GM21529 (cell line): ENCODE data around the gene TEDC2.
A peak's percentile ranks its signal among the peaks of the same experiment; 100 is the strongest.
"Not testable (repeated sequence)": the region's sequence is repeated elsewhere in the genome, so short reads cannot be mapped to it uniquely, and the experiment has no call there.

ENCODE experiments used
- ATAC-seq: cut with Tn5 transposase; IDR thresholded peaks from one replicate; pipeline ENCODE4 v1.9.1; 2021; ENCODE audit not compliant: unreplicated experiment

Gene TEDC2

DNA sequence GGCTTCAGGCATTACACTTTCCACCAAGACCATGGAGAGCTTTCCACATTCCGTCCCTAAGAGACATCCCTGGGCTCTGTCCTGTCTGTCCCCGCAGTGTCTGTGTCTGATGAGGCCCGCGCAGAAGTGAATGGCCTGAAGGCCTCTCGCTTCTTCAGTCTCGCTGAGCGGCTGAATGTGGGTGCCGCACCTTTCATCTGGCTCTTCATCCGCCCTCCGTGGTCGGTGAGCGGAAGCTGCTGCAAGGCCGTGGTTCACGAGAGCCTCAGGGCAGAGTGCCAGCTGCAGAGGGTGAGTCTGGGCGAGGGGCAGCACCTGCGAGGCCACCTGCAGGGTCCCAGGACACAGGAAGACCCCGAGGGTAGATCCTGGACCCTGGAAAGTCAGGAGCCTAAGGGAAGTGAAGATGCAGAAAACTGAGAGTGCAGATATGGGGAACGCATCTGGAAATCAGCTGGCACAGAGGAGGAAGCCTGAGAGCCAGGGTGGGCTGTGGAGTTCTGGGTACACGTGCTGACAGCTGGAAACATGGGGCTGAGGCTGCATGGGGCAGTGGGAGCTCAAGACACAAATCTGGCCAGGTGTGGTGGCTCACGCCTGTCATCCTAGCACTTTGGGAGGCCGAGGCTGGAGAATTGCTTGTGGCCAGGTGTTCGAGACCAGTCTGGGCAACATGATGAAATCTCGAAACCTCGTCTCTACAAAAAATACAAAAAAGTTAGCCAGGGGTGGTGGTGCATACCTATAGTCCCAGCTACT, 22.7 kb upstream of the TEDC2 start:
- no peak for ATAC-seq

DNA sequence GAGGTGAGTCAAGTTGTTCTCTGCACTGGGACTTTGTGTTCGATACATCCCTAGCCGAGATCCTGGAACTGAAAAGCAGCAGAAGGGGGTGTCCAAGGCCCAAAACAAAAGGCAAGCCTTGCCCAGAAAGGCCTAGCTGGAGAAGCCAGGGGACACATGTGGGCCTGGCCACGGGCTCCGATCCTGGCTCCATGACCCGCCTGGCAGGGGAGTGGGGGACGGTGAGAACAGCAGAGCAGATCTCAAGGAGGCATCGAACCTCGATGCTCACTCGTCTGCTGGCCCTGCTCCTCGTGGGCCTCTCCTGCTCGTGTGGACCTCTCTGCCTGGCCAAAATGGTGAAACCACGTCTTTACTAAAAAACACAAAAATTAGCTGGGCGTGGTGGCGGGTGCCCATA, 21.8 kb upstream of the TEDC2 start:
- no peak for ATAC-seq

DNA sequence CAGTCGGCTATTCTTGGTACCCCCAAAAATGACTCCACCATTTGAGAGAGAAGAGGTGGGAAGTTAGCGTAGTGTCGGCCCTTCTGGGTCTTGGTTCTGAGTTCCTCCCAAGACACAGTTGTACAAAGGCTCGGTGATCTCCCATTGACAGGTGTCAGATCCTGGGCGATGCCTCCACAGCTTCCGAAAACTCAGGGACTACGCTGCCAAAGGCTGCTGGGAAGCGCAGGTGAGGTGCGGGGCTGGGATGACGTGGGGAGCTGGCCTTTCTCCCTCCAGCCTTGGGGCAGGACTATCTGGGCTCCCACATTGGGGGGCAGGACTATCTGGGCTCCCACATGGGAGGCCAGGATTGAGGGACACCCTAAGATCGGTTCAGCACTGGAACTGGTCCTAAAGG, 20.3 kb upstream of the TEDC2 start:
- ATAC-seq: no peak

DNA sequence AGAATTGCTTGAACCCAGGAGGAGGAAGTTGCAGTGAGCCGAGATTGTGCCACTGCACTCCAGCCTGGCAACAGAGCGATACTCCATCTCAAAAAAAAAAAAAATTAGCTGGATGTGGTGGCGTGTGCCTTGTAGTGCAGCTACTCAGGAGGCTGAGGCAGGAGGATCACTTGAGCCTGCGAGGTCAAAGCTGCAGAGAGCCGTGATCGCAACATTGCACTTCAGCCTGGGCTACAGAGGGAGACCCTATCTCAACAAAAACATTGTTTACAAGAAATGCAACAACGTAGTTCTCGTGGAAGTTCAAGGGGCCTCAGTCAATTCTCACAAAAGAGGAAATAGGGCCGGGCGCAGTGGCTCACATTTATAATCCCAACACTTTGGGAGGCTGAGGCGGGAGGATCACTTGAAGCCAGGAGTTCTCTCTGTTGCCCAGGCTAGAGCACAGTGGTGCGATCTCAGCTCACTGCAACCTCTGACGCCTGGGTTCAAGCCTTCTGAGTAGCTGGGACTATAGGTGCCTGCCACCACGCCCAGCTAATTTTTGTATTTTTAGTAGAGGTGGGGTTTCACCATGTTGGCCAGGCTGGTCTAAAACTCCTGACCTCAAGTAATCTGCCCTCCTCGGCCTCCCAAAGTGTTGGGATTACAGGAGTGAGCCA, 18.6 kb upstream of the TEDC2 start:
- ATAC-seq: not testable (repeated sequence)

DNA sequence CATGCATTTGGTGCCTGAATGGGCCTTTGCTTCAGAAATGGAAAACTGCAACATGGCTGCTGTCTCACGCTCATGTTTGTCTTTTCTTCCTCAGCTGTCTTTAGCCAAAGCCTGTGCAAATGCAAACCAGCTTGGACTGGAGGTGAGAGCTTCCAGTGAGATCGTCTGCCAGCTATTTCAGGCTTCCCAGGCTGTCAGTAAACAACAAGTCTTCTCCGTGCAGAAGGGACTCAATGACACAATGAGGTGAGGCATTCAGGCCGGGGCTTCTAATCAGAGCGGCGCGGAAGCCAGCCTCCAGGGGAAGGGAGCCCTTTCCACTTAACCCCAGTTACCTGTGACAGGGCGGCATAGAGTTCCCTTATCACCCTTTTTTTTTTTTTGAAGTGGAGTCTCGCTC, 16.4 kb upstream of the TEDC2 start:
- no peak for ATAC-seq

DNA sequence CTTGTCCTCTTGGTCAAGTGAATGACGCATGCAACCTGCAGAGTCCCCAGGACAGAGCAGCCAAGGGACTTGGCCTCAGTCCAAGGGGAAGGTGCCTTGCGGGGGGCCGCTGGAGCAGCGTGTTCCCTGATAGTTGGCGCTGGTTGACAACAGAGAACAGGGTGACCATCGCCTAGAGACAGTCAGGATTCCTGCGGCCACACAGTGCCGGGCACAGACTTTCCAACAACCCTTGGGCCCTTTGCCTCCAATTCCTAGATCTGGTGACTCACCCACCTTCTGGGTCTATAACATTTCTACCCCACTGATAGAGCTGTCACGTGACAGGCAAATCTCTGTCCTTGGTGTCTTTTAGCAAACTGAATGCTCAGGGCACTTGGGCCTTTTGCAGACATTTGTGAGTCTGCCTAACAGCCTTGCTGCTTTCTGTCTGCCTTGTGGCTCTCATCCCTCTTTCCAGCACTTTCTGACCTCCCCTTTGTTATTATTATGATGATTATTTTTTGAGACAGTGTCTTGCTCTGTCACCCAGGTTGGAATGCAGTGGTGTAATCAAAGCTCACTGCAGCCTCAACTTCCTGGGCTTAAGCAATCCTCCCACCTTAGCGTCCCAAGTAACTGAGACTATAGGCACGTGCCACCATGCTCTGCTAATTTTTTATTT, 11.9 kb upstream of the TEDC2 start:
- ATAC-seq: no peak

DNA sequence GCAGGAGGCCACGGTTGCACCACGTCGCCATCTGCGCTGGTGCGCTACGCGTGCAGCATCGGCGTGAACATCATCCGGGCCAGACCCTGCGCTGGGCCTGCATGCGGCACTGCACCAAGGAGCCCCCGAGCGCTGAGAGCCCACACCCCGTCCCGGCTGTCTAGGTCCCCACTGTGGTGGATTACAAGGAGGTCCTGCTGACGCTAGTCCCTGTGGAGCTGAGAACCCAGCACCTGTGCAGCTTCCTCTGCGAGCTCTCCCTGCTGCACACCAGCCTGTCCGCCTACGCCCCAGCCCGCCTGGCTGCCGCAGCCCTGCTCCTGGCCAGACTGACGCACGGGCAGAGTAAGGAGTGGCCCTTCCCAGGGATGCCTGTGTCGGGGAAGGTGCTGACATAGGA, 10.8 kb upstream of the TEDC2 start:
- ATAC-seq: no peak

DNA sequence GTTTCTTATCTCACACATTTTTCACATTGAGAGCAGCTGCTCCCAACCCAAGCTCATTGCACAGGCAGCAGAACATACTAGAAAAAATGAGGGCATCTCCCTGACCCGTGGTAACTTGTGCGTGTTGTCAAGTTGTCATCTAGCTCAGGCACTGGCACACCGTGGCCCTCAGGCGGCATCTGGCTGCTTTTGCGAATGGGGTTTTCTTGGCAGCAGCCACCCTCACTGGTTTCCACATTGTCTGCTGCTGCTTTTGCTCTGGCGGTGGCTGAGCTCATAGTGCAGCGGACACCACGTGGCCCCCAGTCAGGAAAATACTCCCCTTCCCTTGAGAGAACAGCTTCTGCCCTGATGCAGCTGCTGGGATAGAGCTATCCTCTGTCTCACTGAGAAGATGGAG, 9.4 kb upstream of the TEDC2 start:
- no peak for ATAC-seq

DNA sequence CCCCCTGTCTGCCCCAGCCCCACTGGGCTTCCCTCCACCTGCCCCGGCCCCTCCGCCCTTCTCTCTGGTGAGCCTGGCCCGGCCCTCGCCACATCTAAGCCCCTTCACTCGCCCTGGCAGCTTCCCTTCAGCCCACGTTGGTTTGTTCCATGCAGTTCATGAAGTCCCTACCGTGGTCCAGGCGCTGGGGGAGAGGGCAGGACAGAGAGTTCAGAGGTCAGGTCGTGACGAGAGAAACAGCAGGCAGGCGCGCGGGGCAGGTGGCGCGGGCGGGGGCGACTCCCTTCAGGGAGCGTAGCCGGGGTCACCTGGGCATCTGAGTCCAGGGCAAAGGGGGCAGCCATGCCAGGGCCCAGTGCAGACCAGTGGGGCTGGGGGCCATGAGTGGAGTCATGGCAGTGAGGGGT, 8.9 kb upstream of the TEDC2 start:
- ATAC-seq: no peak

DNA sequence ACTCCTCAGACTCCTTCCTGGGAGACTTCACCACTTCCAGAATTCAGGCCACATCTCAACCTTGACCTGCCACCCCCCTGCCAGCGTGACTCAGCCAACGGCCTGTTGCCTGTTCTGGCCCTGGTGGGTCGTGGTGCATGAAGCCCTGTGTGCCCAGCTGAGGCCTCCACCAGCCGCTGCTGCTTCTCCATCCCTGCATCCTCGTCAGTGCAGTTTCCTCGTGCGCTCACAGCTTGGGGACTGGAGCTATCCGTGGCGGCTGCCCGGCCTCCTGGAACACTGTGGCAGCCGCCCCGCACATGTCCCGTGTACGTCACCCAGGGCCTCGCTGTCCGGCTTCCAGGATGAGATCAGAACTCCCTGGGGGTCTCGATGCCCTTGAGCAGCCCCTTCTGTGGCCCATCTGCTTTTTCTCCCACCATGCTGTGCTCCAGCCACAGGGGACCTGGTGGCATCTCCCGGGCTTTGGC, 8.0 kb upstream of the TEDC2 start:
- ATAC-seq: no peak

DNA sequence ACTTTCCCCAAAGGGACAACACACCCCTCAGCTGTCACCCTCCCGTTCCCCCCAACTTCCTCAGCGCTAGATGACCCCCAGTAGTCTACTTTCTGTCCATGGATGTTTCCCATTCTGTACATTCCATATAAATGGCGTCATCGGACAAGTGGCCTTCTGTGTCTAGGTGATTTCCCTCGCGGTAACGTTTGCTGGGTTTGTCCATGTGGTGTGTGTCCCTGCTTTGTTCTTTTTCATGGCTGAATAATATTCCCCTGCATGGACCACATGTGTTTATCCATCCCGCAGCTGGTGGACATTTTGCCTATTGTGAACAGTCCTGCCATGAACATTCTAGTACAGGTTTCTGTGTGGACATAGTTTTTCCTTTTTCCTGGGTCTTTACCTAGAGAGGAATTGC, 7.3 kb upstream of the TEDC2 start:
- ATAC-seq: no peak

DNA sequence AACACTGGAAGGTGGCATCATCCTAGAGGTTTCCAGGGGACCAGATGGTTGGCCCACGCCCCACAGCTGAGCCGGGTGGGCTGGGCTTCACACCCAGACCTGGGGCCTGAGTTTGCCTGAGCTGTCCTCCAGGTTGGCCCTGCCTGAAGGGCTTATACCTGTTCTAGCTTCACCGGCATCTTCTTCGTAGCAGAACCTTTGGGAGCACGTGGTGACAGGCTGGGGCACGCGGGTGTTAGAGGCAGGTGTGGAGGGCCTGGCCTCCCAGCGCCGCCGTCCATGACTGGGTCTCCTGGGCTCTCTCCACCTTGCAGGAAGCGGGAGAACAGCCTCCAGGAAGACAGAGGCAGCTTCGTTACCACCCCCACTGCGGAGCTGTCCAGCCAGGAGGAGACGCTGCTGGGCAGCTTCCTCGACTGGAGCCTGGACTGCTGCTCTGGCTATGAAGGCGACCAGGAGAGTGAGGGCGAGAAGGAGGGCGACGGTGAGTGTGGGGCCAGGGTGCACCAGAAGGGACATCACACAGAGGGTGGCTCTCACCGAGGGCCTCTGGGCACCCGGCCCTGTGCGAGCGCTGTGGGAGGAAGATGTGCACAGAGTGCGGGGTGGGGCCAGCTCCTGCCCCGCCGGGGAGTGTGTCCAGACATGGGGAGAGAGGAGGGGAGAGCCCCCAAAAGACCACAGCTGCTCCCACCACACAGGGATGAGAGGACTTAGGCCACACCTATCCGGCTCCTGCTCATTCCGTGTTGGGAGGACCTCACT, 4.6 kb upstream of the TEDC2 start:
- no peak for ATAC-seq

DNA sequence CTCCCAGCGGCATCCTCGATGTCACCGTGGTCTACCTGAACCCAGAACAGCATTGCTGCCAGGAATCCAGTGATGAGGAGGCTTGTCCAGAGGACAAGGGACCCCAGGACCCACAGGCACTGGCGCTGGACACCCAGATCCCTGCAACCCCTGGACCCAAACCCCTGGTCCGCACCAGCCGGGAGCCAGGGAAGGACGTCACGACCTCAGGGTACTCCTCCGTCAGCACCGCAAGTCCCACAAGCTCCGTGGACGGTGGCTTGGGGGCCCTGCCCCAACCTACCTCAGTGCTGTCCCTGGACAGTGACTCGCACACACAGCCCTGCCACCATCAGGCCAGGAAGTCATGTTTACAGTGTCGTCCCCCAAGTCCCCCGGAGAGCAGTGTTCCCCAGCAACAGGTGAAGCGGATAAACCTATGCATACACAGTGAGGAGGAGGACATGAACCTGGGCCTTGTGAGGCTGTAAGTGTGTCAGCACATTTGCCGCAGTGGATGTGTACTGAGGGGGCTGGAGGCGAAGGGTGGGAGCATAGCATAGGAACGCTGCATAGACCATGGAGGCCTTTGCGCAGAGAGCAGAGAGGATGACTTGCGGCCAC, 3.3 kb upstream of the TEDC2 start:
- ATAC-seq: no peak

DNA sequence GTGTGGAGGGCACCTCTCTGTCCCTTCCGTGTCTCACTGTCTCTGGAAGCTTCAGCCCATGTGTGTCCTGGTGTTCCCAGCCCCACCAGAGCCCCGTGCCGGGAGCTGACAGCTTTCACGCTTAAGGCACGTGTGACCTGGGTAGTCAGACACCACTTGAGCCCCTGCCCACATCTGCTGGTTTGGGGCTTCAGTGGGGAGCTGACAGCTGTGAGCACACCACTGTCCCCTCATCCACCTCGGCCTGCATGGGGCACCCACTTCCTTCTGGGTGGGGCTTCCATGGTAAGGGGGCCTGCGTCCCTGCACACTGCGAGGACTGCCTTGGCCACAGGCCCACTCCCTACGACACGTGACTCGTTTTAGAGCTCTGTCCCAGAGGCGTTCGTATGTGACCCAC, 2.6 kb upstream of the TEDC2 start:
- no peak for ATAC-seq

DNA sequence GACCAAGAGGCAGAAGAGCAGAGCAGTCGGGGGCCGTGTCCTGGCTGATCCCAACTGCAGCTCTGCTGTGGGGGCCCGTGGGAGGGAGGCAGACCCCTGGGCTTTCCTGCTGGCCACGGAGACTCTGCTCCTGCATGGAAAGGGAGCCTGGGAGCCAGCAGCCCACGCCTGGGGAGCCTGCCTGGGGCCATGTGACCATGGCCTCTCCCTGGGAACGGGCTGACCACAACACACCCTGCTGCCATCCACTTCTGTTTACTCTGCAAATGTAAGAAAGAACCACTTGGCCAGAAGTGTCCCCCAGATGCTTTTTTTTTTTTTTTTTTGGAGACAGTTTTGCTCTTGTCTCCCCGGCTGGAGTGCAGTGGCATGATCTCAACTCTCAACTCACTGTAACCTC, 2.0 kb upstream of the TEDC2 start:
- ATAC-seq: no peak

DNA sequence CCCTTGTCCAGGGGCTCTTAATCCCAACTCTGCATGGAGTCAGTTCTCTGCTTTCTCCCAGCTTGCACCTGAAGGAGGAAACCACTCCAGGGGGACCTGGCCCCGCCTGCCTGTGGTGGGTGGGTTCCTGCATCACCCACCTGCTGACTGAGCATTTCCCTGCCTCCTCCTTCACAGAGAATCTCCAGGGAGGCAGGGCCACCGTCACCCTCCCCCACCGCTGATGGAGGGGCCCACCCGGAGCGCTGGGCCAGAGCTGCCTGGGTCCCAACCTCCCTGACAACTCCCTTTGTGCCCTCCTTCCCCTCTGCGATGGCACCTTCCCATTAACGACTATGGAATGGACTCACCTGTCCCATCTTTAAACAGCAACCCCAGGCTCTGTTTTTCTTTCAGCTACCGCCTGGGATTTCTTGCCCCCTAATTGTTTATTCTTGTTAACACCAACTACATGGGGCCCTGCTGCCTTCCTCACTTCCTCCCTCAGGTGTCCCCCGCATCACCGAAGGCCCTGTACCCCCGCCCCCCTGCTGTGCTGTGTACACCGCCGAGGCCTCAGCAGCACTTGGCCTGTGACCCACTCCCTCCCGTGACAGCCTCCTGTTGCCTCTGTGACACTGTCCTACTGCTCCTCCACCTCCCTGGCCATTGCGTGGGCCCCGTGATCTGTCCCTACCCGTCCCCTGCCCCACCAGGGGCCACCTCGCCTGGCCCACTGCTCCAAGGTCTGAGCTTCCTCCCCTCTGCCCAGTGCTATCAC, 842 bp upstream of the TEDC2 start:
- no peak for ATAC-seq

DNA sequence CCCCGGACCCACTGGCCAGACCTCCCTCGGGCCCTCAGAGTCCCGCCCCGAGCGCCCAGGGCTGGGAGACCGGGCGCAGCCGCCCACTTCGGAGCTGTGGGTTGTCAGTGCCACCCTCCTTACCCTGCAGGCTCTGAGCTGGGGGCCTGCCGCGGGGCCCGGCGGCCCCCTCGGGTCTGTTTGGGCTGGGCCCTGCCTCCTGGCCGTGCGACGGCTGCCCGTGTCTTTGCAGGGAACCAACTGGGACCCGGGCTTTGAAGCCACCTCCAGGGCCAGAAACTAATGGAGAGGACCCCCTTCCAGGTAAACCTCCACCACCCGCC, 443 bp downstream of the TEDC2 start:
- ATAC-seq: peak; percentile 21

DNA sequence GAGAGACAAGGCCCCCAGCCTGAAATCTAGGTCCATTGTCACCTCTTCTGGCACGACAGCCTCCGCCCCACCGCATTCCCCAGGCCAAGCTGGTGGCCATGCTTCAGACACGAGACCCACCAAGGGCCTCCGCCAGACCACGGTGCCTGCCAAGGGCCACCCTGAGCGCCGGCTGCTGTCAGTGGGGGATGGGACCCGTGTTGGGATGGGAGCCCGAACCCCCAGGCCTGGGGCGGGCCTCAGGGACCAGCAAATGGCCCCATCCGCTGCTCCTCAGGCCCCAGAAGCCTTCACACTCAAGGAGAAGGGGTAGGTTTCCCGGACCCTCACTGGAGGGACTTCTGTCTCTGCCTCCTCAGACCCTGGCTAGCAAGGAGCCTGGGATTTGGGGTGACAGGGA, 1.0 kb downstream of the TEDC2 start:
- ATAC-seq: no peak

DNA sequence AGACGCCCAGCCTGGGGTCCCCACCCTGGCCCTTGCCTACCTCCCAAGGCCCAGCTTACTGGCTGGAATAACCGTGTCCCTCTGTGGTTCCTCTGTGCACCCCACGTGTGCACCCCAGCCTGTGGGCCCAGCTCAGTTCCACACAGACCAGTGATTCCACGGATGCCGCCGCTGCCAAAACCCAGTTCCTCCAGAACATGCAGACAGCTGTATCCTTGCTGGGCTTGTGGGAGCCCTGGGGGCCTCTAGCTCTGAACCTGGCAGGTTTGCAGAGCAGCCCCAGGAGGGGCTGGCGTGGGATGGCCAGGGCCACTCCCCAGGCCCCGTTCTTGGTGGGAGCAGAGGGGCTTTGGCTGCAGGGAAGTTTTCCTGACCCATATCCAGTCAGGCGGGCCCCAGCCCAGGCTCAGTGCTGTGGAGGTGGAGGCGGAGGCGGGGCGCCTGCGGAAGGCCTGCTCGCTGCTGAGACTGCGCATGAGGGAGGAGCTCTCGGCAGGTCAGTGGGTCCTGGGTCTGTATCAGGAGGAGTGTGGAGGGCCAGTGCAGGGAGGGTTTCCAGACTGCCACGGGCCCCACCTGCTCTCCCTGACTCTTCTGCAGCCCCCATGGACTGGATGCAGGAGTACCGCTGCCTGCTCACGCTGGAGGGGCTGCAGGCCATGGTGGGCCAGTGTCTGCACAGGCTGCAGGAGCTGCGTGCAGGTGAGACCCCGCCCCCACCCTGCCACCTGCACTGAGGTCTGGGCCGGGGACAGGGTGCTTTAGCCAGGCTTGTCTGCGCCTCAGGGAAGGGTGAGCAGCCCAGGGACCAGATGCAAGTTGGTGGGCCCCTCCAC, 2.3 kb downstream of the TEDC2 start:
- no peak for ATAC-seq

DNA sequence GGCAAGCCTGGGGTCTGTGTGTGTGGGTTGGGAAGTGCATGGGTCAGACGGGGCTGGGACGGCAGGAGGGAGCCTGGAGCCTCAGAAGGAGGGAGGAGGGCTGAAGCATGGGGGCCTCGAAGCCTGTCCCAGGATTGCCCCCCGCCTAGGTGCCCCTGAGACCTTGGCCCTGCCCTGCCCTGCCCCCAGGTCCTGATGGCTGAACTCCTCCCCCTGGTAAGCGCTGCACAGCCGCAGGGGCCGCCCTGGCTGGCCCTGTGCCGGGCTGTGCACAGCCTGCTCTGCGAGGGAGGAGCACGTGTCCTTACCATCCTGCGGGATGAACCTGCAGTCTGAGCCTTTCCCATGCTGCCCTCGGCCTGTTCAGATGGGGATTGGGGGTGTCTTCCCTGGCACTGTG, 4.4 kb downstream of the TEDC2 start:
- ATAC-seq: no peak
